Measurements from ENCODE around the gene GATD1. TPM values are rescaled to one million over a fixed set of nuclear protein-coding genes. Genes with fewer than 3 reads are reported as not detected.
A peak's percentile ranks its signal among the peaks of the same experiment; 100 is the strongest.

Gene GATD1
- total RNA-seq, 1 donor from 2014 or later, result 63.3 TPM

DNA sequence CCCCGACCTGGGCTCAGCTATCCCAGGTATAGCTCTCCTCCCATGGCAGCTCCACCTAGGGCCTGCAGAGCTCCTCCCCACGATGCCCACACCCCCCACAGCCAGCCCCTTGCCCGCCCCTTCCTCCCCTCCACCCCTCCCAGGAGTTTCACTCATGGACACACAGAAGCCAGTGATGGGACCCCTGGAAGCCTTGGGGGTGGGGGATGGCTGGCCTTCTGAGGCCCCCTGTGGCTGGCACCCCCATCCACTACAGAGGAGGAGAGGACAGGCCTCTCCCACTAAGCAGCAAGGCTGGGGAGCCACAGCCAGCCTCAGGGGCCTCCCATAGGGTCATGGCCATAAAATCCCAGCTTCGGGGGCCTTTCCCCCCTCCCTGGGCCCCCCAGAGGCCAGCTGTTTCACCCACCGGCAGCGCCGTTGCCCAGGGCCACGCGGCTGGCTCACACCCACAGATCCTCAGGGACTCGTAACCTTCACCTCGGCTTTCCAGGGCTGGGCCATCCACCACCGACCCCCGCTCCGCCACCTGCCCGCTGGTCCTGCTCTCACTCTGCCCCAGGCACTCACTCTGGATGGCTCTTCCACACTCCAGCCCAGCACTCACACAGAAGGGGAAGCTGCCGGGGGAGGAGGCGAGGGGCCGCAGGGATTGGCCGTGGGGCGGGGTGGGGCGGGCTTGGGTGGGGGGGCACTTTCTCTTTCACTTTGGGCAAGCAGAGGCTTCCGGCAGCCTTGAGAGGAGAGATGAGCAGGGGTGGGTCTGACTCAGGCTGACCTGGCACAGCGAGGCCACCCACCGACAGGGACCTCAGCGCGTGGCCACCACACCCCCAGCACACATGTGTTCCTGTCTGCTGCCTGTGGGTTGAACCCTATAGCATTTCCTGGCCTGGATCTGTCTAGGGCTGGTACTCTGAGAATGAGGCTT lies 18.6 kb upstream of the GATD1 start:
- CTCF ChIA-PET, result interaction anchor here (1.1 kb wide), 1 partner anchor 12 kb away, joined by 3 read pairs; no protein-coding TSS in a partner anchor
- peak; percentile 55 for ATAC-seq (ENCODE audit: low read depth)
- Mint-ChIP-seq H3K4me1 (peaks cover 22% of the 10 kb centered on the region), H3K27ac (peak overlapping the region; percentile 86), H3K9me3 (no peaks in the 10 kb centered on the region), H3K27me3 (no peaks in the 10 kb centered on the region), H3K36me3 (ENCODE audit: low read depth) (peaks cover 23% of the 10 kb centered on the region), H3K4me3 (peak overlapping the region; percentile 93)
- intact Hi-C loops (cut with micrococcal nuclease), result loop anchor here (1.0 to 5.0 kb wide), 9 partner anchors 19 to 726 kb away; partner anchors contain the start of genes CD151, DEAF1, GATD1 and LMNTD2
- DNase-seq, result peak; percentile 57
- TF ChIP-seq, protein P1, sequence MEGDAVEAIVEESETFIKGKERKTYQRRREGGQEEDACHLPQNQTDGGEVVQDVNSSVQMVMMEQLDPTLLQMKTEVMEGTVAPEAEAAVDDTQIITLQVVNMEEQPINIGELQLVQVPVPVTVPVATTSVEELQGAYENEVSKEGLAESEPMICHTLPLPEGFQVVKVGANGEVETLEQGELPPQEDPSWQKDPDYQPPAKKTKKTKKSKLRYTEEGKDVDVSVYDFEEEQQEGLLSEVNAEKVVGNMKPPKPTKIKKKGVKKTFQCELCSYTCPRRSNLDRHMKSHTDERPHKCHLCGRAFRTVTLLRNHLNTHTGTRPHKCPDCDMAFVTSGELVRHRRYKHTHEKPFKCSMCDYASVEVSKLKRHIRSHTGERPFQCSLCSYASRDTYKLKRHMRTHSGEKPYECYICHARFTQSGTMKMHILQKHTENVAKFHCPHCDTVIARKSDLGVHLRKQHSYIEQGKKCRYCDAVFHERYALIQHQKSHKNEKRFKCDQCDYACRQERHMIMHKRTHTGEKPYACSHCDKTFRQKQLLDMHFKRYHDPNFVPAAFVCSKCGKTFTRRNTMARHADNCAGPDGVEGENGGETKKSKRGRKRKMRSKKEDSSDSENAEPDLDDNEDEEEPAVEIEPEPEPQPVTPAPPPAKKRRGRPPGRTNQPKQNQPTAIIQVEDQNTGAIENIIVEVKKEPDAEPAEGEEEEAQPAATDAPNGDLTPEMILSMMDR (IDR thresholded peaks at IDR 0.05), result no peak
- POLR2A ChIA-PET, result interaction anchor here (0.5 to 3.8 kb wide), 14 partner anchors 12 to 289 kb away, joined by 3 to 37 read pairs (median 4); partner anchors contain the start of genes GATD1, LRRC56, PHRF1 and PNPLA2

DNA sequence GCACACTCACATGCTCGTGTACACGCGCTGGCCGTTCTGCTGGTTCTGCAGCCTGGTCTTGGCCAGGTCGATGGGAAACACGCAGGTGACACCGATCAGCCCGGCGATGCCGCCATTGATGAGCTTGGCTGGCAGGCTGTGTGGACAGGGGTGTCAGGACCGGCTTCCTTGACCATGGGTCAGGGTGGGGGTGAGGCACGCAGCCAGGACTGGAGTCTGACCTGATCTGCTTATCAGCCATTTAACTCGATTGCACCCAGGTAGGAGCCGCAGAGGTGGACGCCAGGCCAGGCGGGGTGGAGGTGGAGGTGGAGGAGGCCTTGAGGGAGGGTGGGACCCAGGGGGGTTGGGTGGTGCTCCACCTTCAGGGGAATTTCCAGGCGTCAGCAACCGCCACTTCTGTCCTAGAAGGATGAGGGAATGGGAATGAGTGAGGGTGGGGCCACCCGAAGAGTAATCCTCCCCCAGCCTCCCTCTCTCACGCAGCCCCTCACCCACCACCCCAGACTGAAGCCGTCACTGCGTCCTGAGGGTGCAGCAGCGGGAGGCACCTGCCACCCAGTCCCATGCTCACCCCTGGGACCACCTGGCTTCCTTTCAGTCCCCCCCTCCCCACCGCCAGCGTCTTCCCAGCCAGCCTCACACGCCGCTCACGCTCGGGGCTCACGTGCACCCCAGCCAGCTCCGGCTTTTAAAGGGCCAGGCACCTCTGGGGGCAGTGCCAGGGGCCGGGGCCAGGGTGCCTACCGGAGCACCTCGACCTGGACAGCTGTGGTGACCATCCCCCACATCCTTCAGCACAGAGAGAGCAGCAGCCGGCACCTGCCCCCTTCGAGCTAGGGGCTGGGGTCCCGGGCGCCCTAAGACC lies 17.7 kb upstream of the GATD1 start:
- peaks cover 21% of the 10 kb centered on the region for H3K36me3 Mint-ChIP-seq (ENCODE audit: low read depth)
- H3K27ac Mint-ChIP-seq, result no peak overlapping the region
- ChIA-PET POLR2A (interaction anchor here (1.1 to 3.8 kb wide), 7 partner anchors 14 to 98 kb away, joined by 4 to 37 read pairs (median 15); partner anchors contain the start of genes GATD1, PNPLA2, POLR2L and RPLP2), CTCF (no interaction called here)
- intact Hi-C loops (cut with micrococcal nuclease), result loop anchor here (5.0 kb wide), 2 partner anchors 37 to 727 kb away; partner anchors contain the start of gene CD151
- DNase-seq (no peak), ATAC-seq (ENCODE audit: low read depth) (no peak)
- TF ChIP-seq, protein P1 (IDR thresholded peaks at IDR 0.05), result no peak
- no peaks in the 10 kb centered on the region for H3K27me3 Mint-ChIP-seq
- no peaks in the 10 kb centered on the region for H3K9me3 Mint-ChIP-seq
- peaks cover 22% of the 10 kb centered on the region for H3K4me1 Mint-ChIP-seq
- H3K4me3 Mint-ChIP-seq, result peak overlapping the region; percentile 58

DNA sequence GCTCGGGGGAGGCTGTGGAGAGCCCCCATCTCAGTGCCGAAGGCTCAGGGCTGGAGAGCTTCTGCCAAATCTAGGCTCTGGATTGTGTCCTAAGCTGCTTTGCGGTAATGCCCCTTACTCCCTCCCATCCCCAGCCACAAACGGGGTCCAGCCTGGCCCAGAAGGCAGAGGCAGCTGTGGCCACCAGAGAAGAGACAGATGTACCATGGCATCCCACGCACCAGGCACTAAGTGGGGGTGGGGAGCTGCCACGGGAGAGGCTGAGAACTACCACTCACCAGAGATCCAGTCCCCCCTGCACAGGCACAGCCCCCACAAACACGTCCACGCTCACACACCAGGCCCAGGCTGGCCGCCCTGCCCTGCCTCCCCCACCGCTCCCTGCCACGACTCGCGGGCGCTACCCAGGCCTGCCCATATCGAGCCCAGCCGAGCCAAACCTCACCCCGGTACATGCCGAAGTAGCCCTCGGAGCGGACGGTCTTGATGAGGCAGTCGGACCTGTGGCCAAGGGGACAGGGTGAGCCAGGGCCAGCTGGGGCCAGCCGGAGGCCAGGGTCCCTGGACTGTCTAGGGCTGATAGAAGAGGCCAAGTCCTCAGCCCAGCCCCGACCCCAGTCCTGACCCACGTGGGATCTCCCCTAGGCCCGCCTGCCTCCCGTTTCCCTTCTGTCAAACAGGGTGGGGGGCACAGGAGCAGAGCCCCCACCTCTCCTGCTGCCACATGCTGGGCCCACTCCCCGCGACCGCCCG lies 16.9 kb upstream of the GATD1 start:
- TF ChIP-seq, protein P1 (IDR thresholded peaks at IDR 0.05), result no peak
- Mint-ChIP-seq H3K27me3 (no peaks in the 10 kb centered on the region), H3K4me3 (peak overlapping the region; percentile 41), H3K27ac (no peak overlapping the region), H3K36me3 (ENCODE audit: low read depth) (peaks cover 21% of the 10 kb centered on the region), H3K4me1 (peaks cover 27% of the 10 kb centered on the region), H3K9me3 (no peaks in the 10 kb centered on the region)
- ATAC-seq (ENCODE audit: low read depth) (no peak), DNase-seq (no peak)
- POLR2A ChIA-PET, result no interaction called here
- intact Hi-C loops (cut with micrococcal nuclease), result no loop called here
- CTCF ChIA-PET, result no interaction called here

DNA sequence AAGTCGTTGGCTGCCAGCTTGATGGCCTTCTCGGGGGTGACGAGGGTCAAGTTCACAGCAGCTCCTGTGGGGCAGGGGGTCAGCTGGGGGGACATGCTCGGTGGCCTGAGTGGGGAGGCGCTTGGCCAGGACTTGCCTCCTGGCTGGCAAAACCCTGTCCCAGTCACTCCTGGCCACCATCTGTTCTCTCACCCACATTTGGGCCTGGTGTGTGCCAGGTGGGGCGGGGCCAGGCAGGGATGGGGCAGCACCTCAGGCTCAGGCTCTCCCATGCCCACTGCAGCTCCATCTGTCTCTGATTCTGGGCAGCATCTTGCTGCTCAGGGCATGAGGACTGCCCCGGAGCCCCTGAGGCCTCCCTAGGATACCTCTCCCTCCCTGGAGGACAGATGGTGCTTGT lies 16.3 kb upstream of the GATD1 start:
- ChIA-PET CTCF (no interaction called here), POLR2A (no interaction called here)
- Mint-ChIP-seq H3K9me3 (no peaks in the 10 kb centered on the region), H3K27ac (no peak overlapping the region), H3K27me3 (peaks cover 2% of the 10 kb centered on the region), H3K4me1 (peaks cover 27% of the 10 kb centered on the region), H3K36me3 (ENCODE audit: low read depth) (peaks cover 21% of the 10 kb centered on the region), H3K4me3 (no peak overlapping the region)
- no peak for DNase-seq
- intact Hi-C loops (cut with micrococcal nuclease), result no loop called here
- TF ChIP-seq, protein P1 (IDR thresholded peaks at IDR 0.05), result no peak
- no peak for ATAC-seq (ENCODE audit: low read depth)

All from activated B cell treated with CpG ODN at 0.5 μM for 24 hours (primary cell).